Amniotic stem cell (primary cell): ENCODE measurements around the gene MAPK14.
"Not testable (repeated sequence)": the region's sequence is repeated elsewhere in the genome, so short reads cannot be mapped to it uniquely, and the experiment has no call there.

Experiments
- DNase-seq: peaks from one replicate; lab custom pipeline; 2025; lab: John Stamatoyannopoulos, UW

Gene MAPK14

GRCh38 chr6:36122495-36123269 lies 95.1 kb downstream of the MAPK14 start:
- DNase-seq, result no peak

DNA sequence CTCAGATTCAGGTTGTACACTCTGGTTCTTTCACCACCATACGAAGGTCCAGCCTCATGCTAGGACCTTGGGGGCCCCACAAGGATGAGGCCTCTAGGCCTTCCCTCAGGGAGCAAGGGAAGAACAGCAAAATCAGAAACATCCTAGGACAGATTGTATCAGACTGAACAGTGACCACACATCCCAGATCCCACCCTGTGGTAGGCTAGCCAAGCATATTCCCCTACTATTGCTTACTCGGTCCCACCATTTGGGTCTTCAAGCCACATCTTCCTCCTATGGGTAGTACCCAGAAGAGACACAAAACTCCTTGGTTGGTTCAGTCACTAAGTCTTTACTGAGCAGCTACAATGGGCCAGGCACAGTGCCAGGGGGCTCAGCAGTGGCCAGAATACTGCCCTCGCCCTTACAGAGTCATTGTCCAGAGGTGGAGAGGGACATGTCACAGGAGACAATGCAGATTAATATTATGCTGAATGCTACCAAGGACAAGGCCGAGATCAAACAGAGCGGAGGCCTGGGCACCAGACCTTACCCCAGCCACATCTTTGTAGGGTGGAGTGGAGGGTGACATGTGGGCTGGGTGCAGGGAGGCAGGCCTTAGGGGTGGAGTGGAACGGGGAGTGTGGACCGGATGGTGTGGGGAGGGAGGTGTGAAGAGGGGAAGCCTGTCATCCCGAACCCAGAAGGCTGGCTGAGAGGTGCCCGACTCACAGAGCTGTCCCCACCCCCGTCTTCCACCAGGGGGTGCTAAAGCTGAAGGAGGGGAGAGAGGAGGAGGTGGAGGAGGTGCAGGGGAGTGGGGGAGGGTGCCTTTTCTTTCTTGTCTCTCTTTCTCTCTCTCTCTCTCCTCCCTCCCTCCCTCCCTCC lies 95.9 kb downstream of the MAPK14 start:
- DNase-seq, result peak; percentile 65

GRCh38 chr6:36124346-36124745 lies 96.7 kb downstream of the MAPK14 start:
- DNase-seq, result not testable (repeated sequence)

GRCh38 chr6:36124881-36125280 lies 97.3 kb downstream of the MAPK14 start:
- DNase-seq, result no peak

- DNase-seq, result no peak
Measured at GRCh38 chr6:36125575-36125974, 98.0 kb downstream of the MAPK14 start.

DNA sequence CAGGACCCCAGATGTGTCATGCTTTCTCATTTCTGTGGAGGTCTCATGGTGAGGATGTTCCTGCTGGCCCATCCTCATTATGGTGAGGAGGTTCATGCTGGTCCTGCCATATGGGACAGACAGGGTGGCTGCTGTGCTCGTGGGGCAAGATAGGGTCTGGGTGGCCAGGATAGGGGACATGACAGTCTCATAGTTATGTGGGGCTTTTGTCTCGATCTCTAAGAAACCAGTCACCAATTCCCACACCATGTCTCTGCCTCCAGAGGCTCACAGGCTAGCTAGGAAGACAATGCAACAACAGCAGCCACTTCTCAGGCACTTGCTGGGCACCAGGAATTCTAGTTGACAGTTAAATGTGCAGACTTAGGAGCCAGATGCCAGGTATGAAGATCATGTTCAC lies 98.5 kb downstream of the MAPK14 start:
- DNase-seq, result no peak

DNA sequence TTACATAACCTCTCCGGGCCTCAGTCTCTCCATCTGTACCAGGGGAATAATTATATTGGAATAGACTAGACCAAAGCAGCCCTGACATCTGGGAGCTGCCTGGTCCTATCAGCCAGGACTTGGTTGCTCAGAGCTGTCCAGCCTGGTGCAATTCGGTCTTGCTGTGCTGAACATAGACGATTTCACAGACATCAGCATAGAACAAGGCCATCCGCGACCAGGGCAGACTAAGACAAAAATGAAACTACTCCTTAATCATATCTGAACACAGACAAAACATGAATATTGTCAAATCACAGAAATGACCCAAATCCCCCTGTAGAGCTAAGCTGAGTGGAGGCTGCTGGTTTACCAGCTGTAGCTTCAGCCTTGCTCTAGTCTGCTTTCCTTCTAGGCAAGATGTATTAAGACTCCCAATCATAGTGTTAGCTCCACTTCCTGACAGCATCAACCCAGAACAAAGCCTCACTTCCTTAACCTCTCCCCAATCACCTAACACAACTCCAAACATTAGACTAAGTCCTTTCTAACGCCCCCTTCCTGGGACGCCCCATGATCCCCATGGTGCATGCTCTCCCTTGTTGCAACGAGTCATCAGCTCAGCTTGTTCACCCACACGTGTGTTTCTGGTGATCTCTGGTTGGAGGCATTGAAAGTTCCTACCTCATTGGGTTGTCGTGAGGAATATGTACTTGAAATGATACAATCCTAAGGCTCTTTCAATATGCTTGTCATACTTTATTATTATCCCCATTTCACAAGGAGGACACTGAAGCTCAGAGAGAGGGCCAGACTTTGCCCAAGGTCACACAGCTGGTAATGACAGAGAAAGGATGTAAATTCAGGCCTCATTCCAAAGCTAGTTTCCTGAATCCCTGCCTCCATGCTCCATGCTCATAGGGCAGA lies 99.2 kb downstream of the MAPK14 start:
- no peak for DNase-seq

GRCh38 chr6:36127462-36128016 lies 99.9 kb downstream of the MAPK14 start:
- DNase-seq, result no peak

GRCh38 chr6:36128073-36128472 lies 100.5 kb downstream of the MAPK14 start:
- DNase-seq, result no peak

DNA sequence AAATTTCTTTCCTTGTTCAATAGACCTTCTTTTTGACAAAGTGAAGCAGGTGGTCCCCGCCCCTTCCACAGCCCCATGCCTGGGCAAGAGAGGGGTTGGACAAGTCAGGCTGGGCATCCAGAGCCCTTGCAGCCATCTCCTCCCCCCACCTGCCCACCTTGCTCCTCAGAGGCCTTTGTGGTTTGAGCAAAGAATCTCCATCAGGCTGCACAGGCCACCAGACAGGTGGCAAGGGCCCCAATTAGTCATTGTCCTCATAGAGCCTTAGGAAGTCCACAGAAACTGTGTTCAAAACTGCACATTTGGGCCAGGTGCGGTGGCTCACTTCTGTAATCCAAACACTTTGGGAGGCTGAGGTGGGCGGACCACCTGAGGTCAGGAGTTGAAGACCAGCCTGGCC lies 101.2 kb downstream of the MAPK14 start:
- DNase-seq, result no peak

GRCh38 chr6:36129334-36129733 lies 101.7 kb downstream of the MAPK14 start:
- not testable (repeated sequence) for DNase-seq

GRCh38 chr6:36129941-36130666 lies 102.5 kb downstream of the MAPK14 start, which contains the start of gene MAPK13:
Gene MAPK13 (plus strand): TSS chr6:36130513. CDS start chr6:36130583, 70 bp downstream.
- DNase-seq, result no peak

DNA sequence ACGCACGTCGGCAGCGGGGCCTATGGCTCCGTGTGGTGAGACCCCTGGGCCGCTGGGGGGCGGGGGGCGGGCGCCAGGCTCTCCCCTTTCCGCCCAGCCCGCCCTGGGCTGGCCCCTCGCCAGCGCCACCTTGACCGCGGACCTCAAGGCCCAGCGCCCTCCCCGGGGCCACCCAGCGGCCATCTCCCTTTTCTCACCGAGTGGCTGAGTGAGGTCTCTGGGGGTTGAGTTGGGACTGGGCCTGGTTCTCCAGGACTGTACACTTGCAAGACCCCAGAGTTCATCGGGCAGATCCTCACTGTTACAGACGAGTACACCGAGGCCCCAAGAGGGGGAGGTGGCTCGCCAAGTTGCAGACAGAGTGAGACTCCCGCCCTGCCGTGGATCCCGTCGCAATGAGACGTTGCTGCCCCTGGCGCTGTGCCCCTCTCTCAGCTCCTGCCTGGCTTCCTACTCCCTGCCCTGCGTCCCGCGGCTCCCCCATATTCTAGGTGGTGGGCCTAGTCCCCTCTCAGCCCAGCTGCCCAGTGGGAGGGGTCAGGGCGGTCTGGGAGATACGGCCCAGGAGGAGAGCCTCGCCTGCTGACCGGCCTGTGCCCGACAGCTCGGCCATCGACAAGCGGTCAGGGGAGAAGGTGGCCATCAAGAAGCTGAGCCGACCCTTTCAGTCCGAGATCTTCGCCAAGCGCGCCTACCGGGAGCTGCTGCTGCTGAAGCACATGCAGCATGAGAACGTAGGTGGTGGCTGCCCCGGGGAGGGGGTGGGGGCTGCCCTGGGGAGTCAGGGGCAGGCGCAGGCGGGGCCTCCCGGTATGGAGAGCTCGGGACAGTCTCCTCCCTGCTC lies 103.3 kb downstream of the MAPK14 start:
- no peak for DNase-seq

GRCh38 chr6:36131511-36132245 lies 104.1 kb downstream of the MAPK14 start:
- no peak for DNase-seq

- DNase-seq, result no peak
Measured at GRCh38 chr6:36132246-36132895, 104.8 kb downstream of the MAPK14 start.

DNA sequence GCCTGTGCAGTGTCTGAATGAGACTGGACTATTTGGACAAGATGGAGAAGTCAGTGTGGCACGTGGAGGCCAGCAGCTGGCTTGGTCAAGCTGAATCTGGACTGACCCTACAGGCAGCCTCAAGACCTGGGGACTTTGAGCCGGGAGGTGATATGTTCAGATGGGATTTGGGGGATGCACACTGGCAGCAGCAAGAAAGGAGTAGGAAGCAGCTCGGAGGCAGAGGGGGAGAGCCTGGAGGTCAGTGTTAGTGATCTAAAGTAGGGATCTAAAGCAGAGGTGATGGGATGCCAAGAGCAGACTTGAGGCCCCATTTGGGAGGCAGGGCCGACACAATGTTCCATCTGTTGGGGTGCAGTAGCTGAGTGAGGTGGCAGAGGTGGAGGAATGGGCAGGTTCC lies 105.5 kb downstream of the MAPK14 start:
- DNase-seq, result no peak

GRCh38 chr6:36133912-36134311 lies 106.3 kb downstream of the MAPK14 start:
- DNase-seq, result no peak

DNA sequence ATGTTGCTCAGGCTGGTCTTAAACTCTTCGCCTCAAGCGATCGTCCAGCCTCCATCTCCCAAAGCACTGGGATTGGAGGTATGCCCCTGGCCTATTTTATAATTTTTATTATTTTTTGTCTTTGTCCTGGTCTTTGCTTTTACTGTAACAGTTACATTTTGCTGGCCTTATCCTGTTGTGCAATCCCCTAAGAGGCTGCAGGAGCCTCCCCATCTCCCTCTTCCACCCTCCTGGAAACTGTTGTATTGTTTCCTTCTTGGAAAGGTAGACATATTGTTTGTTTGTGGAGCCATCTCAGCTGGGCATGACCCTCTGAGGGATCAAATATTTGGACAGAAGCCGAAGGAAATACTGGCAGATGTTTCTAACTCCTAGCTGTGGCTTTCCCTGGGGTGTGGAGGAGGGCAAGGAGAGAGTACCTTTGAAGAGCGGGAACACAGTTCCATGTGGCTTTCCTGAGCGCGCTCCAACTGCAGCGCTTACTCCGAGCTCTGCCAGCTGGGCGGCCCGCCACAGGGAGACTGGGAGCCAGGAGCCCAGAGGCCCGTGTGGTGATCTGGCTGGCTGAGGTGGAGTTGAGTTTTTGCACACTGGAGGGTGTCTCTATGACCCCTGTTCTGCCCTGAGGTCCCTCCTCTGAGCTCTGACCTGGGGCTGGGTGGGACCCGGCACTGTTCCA lies 107.6 kb downstream of the MAPK14 start:
- no peak for DNase-seq
